HG03575 (cell line): ENCODE measurements around the gene SPATA31E1.
"Not testable (repeated sequence)": the region's sequence is repeated elsewhere in the genome, so short reads cannot be mapped to it uniquely, and the experiment has no call there.

Source experiments
- ATAC-seq: cut with Tn5 transposase; IDR thresholded peaks from one replicate; pipeline ENCODE4 v1.9.1; 2021; ENCODE audit not compliant: unreplicated experiment, insufficient number of reproducible peaks, low FRiP score; ENCODE audit errors: extremely low read depth

SPATA31E1 gene

GRCh38 chr9:87909310-87910041 is 26.8 kb downstream of the SPATA31E1 start:
- ATAC-seq: no peak

GRCh38 chr9:87910821-87911220 is 28.1 kb downstream of the SPATA31E1 start:
- no peak for ATAC-seq

- not testable (repeated sequence) for ATAC-seq
These were observed 35.0 kb downstream of the SPATA31E1 start, which contains the start of gene SPATA31C1 for GRCh38 chr9:87917662-87918061. SPATA31C1 (plus strand) TSS chr9:87917962.

GRCh38 chr9:87919013-87919412 is 36.3 kb downstream of the SPATA31E1 start:
- ATAC-seq: not testable (repeated sequence)

- not testable (repeated sequence) for ATAC-seq
These were observed 38.9 kb downstream of the SPATA31E1 start for GRCh38 chr9:87921561-87921960.

GRCh38 chr9:87923012-87923411 is 40.3 kb downstream of the SPATA31E1 start:
- ATAC-seq: not testable (repeated sequence)

- not testable (repeated sequence) for ATAC-seq
These were observed 42.2 kb downstream of the SPATA31E1 start for GRCh38 chr9:87924851-87925250.

- not testable (repeated sequence) for ATAC-seq
These were observed 46.5 kb downstream of the SPATA31E1 start for GRCh38 chr9:87929152-87929551.

GRCh38 chr9:87934444-87934843 is 51.8 kb downstream of the SPATA31E1 start:
- ATAC-seq: not testable (repeated sequence)

GRCh38 chr9:87937352-87937751 is 54.7 kb downstream of the SPATA31E1 start:
- not testable (repeated sequence) for ATAC-seq

- not testable (repeated sequence) for ATAC-seq
These were observed 55.2 kb downstream of the SPATA31E1 start for GRCh38 chr9:87937918-87938317.

- ATAC-seq: not testable (repeated sequence)
These were observed 55.7 kb downstream of the SPATA31E1 start for GRCh38 chr9:87938336-87938735.
